Embryonic facial prominence (tissue), 1 donor: ENCODE data around the gene TNFRSF12A.

Experiments used
- DNase-seq: peaks from one replicate; pipeline ENCODE4 v3.0.0-alpha.2; 2016; ENCODE audit errors: extremely low spot score

The TNFRSF12A gene

GRCh38 chr16:2986623-2987188, 33.5 kb upstream of the TNFRSF12A start:
- no peak for DNase-seq

GRCh38 chr16:2987286-2987685, 32.9 kb upstream of the TNFRSF12A start:
- DNase-seq, result no peak

GRCh38 chr16:2987833-2988232, 32.3 kb upstream of the TNFRSF12A start:
- no peak for DNase-seq

GRCh38 chr16:2988590-2989099, 31.5 kb upstream of the TNFRSF12A start:
- DNase-seq, result no peak

DNA sequence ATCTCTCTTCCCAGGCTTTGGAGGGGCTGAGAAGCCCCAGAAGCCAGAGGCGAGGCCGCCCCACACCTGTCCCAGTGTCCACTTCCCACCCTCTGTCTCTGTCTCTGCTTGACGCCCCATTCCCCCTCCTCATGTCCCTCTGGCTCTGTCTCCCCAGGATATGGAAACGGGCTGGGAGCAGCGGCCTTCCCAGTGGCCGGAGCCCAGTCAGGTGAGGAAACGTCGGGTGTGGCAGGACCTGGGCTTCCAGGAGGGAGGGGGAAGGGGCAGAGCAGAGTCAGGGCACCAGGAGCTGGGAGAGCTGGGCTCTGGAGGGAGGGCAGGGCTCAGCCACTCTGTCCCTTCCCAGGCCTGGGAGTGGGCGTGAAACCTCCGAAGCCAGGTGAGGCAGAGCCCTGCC, 29.3 kb upstream of the TNFRSF12A start:
- DNase-seq, result no peak

DNA sequence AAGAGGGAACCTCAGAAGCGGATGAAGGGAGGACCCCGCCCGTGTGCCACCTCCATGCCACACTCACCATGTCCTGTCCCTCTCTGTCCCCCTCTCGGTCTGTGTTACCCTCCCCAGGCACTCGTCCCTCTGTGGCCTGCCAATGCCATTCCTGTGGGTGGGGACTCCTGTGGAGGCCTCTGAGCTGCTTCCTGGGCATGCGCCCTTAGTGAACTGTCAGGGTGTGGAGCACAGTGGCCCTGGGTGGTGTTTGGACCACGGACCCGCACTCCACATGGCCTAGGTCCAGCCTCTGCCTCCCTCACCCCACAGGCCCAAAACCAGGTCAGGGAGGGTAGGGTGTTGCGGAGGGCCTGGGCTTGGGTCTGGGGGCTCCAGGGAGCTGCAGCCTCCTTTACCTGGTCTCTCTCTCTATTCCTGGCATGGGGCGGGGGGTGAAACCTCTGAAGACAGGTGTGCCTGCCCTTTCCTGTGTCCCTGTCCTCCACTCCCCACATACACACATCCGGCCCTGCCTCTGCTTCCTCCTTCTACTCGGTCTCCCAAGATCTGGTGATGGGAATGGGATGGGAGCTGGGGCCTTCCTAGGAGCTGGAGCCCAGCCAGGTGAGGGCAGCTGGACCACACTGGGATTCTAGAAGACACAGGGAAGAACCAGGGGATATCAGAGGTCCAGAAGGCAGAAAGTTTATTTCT, 28.5 kb upstream of the TNFRSF12A start:
- no peak for DNase-seq

GRCh38 chr16:2992383-2993081, 27.6 kb upstream of the TNFRSF12A start:
- DNase-seq, result no peak

DNA sequence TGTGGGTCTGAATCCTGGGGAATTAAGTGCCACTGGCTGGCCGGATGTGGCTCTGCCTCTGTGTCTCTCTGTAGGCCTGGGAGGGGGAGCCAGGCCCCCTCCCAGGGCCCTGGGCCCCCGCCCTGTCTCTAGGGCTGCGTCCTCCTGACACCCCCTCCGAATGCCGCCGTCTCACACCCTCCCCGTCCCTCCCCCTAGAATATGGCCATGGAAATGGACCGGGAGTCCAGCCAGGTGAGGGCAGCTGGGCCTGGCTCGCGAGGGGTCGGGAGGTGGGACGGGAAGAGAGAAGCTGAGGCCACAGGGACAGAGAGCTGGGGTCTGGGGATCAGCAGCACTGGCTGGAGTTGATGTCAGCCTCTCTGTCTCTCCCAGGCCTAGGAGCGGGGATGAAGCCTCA, 23.9 kb upstream of the TNFRSF12A start:
- no peak for DNase-seq

GRCh38 chr16:2999929-3000328, 20.2 kb upstream of the TNFRSF12A start:
- no peak for DNase-seq

DNA sequence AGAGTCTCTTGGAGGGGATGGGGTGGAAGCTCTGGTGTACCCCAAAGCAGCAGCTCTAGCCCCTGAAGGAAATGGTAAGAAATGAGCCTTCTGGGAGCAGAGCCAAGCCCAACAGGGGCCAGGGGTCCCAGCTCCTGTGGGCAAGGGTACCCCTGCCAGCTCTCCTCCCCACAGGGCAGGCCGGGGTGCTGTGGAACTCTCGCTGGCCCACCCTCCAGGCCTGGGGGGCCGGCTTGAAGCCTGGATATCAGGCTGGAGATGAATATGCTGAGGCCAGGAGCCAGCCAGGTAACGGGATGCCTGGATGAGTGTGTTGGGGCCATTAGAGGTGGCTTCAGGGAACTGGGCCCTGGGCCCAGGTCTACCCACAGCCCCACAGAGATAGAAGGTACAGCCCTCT, 19.6 kb upstream of the TNFRSF12A start:
- no peak for DNase-seq

GRCh38 chr16:3001316-3001715, 18.9 kb upstream of the TNFRSF12A start:
- DNase-seq, result no peak

DNA sequence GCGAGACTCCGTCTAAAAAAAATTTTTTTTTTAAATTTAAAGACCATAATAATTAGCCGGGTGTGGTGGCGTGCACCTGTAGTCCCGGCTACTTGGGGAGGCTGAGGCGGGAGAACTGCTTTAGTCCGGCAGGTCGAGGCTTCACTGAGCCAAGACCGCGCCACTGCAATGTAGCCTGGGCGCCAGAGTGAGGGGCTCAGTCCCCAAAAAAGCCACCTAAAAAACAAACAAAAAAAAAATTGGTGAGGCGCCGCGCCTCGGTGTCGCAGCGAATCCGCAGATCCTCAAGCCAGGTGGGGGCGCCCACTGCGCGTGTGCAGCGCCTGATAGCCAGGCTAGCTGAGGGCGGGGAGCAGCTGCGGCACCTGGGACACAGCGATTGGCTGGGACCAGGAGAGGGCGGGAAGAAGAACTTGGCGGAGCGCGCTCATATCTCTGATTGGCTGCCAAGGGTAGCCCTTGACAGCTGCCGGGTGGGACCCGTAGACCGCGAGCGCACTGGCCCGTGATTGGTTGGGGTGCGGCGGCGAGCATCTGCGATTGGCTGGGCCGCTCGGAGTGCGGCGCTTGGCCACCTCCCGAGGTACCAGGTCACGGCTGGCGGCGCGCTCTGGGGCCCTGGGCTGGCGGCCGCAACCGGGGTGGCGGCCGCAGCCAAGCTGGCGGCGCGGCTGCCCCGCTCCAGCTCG, 16.4 kb upstream of the TNFRSF12A start:
- peak; percentile 90 for DNase-seq

DNA sequence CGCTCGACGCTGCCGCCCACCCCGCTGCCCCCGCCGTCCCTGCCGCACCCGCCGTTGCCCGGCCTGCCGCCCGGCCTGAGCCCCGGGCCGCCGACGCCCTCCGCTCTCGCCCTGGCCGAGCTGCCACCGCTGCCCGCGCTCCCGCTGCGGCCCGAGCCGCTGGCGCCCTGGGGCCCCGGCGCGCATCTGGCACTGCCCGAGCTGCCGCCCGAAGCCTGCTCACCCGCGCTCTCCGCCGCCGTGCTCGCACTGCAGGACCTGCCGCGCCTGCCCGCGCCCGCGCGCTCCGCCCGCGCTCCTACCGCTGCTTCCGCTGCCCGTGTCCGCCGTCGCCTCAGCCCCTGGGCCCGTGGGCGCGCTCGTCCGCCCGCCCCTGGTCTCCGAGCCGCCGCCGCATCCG, 15.8 kb upstream of the TNFRSF12A start:
- no peak for DNase-seq

- no peak for DNase-seq
These were observed 15.3 kb upstream of the TNFRSF12A start for GRCh38 chr16:3004781-3005284.

GRCh38 chr16:3007059-3007956, 12.9 kb upstream of the TNFRSF12A start:
- no peak for DNase-seq

DNA sequence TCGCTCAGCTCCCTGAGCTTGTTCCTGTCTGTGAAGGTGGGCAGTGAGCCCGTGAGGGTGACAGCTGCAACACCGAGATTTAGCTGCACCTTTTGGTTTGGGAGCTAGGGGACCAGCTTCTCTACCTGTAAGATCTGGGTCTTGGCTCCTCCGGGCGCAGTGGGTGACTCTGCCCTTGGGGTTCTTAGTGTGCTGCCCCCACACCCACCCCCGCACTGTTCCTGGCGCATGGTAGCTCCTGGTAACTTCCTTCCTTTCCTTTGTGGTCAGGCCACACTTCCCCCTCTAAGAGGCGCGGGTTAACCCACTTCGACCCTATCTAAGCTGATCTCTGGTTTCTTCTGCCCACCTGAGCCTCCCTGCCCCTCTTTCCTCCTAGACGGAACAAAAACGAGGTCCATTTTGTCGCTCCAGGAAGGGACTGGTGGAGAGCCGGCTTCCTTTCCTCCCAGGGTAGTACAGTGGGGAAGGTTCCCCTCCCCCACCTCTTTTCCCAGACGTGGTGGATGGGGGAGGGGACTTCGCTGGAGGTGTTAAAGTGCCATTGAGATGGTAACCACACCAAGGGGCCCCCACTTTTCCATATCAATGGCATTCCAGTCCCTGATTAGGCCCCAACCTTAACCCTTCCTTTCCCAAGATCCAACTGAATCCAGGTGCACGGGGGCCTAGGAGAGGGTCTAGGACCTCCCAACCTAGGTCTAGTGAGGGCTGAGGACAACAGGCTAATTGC, 12.0 kb upstream of the TNFRSF12A start:
- DNase-seq, result no peak

DNA sequence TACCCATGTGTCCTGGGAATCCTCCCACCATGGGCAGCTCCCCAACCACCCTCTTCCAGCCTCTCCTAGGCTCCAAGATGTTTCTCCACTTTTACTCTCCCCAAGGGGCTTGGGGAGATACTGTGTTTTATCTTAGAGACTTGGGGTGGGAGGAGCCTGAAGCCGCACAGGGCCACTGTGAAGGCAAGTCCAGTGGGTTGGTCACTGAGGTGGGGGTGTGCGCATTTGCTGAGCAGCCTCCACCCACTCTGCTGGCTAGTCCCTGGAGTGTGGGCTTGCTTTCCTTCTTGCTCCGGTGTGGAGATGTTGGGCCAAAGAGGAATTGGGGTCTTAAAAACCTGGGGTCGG, 11.5 kb upstream of the TNFRSF12A start:
- DNase-seq, result no peak

DNA sequence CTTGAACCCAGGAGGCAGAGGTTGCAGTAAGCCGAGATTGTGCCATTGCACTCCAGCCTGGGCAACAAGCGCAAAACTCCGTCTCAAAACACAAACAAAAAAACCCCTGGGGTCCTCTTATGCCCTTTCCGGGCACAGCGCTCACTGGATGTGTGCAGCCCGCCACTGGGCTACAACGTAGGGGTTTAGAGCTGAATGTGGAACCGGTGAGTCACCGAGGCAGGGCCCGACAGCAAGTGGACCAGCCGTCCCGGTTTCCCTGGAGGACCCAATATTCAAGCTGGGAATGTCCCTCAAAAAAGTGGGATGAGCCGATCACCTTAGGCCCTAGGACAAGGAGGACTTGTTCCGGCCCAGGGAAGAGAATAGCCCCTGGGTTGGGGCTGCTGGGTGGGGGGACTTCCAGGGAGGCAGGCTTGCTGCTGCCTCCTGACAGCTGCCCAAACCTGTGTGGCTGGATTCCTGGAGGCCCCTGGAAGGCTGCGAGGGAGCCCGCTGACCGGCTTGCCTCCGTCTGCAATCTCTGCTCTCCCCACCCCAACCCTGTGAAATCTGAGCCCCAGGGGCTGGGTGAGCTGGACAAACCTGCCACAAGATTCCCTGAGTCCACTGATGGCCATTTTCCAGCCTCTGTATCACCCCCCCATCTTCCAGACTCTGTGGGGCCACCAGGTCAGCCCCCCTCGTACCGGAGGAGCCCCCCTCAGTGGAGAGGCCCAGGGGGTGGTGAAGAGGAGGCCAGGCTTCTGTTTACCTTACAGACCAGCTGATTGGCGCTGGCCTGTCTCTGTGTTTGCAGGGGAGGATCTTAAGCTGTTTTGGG, 10.4 kb upstream of the TNFRSF12A start:
- no peak for DNase-seq

DNA sequence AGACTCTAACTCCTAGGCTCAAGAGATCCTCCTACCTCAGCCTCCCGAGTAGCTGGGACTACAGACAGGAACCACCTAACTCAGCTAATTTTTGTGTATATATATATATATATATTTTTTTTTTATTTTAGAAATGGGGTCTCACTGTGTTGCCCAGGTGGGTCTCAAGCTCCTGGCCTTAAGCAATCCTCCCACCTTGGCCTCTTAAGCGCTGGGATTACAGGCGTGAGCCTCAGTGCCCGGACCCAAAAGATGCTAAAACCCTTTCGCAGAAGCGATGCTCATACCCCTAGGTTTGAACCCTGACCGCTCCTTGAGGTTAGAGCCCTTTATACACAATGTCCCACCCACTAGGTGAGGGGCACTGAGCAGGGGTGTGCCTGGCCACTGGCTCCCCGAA, 9.7 kb upstream of the TNFRSF12A start:
- no peak for DNase-seq

GRCh38 chr16:3012246-3012645, 7.9 kb upstream of the TNFRSF12A start:
- no peak for DNase-seq
